Astrocyte of the hippocampus (primary cell): ENCODE data around the gene RXRA.

Experiments
- DNase-seq: peaks from one replicate; pipeline ENCODE4 v3.0.0; 2011; ENCODE audit warnings: low read depth, low spot score

RXRA gene

GRCh38 chr9:134399435-134400056 lies 73.3 kb downstream of the RXRA start:
- peak; percentile 39 for DNase-seq

- DNase-seq: no peak
Measured at GRCh38 chr9:134400283-134400682, 74.0 kb downstream of the RXRA start.

GRCh38 chr9:134401391-134401790 lies 75.1 kb downstream of the RXRA start:
- no peak for DNase-seq

- DNase-seq: no peak
Measured at GRCh38 chr9:134402182-134402581, 75.9 kb downstream of the RXRA start.

GRCh38 chr9:134403292-134403681 lies 77.0 kb downstream of the RXRA start:
- no peak for DNase-seq

- peak; percentile 91 for DNase-seq
Measured at GRCh38 chr9:134403682-134404301, 77.5 kb downstream of the RXRA start.

- DNase-seq: no peak
Measured at GRCh38 chr9:134404376-134405358, 78.4 kb downstream of the RXRA start.

GRCh38 chr9:134405527-134405926 lies 79.3 kb downstream of the RXRA start:
- DNase-seq: no peak

- no peak for DNase-seq
Measured at GRCh38 chr9:134406366-134407120, 80.3 kb downstream of the RXRA start.

GRCh38 chr9:134407121-134407779 lies 81.0 kb downstream of the RXRA start:
- DNase-seq: peak; percentile 95

GRCh38 chr9:134408389-134408788 lies 82.1 kb downstream of the RXRA start:
- no peak for DNase-seq

GRCh38 chr9:134408939-134409737 lies 82.9 kb downstream of the RXRA start:
- DNase-seq: no peak

GRCh38 chr9:134410071-134410834 lies 84.0 kb downstream of the RXRA start:
- no peak for DNase-seq

GRCh38 chr9:134410835-134411217 lies 84.6 kb downstream of the RXRA start:
- DNase-seq: no peak

GRCh38 chr9:134411440-134412297 lies 85.4 kb downstream of the RXRA start:
- no peak for DNase-seq

GRCh38 chr9:134412298-134412711 lies 86.0 kb downstream of the RXRA start:
- no peak for DNase-seq

- DNase-seq: no peak
Measured at GRCh38 chr9:134413112-134413715, 87.0 kb downstream of the RXRA start.
